OCI-LY1 (cell line): ENCODE results near the gene RNH1.

Experiments used
- CTCF ChIP-seq: fragments of 200-600 bp; sonication (generic), shearing (Covaris generic); IDR thresholded peaks from 2 replicates; pipeline ENCODE4 v1.5.1; 2017; ENCODE audit warnings: mild to moderate bottlenecking, antibody characterized with exemption, low read length, moderate library complexity, mixed read lengths
- EZH2 ChIP-seq: fragments of 200-600 bp; sonication (generic), shearing (Covaris generic); IDR thresholded peaks from 2 replicates; pipeline ENCODE4 v1.8.0; 2017; ENCODE audit warnings: borderline replicate concordance, mixed run types, mild to moderate bottlenecking, antibody characterized with exemption, low read length, moderate library complexity, mixed read lengths

DNA sequence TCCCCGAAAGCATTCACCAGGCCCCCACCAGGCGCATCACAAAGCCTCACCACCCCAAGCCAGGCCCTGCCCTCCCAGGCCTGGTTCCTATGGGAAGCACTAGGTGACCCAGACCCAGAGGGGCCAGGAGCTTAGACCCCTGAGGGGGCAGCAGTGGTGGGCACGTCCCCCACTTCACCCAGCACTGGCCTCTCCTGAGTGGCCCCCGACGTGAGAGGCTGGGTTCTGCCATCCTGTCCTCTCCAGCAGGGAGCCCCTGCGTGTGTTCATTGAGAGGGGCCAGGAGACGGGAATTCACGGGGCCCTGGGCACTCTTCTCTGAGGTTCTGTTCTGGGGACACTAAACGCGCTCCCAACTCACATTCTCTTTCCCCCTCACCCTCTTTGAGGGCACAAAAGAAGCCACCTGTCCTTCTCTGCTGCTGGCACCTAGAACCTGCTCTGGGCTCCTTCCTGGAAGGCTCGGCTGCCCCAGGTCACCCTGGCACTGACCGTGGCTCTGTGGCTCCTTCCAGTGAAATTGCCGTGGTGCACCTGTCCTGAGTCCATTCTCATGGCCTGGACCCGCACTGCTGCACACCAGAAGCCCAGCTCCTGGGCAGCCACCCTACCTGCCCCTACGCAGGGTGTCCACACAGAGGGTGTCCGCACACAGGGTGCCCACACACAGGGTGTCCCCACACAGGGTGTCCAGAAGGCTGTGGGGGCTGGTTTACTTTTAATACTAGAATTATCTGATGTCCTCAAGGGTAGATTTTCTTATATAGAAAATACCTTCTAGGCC lies 44.7 kb downstream of the RNH1 start:
- TF ChIP-seq CTCF (no peak), EZH2 (no peak)
